Ishikawa (cell line): ENCODE measurements around the gene UBC.

ENCODE experiments used
- CEBPB ChIP-seq: IDR thresholded peaks from 2 replicates; pipeline ENCODE4 v1.6.1; 2012
- CREB1 ChIP-seq: IDR thresholded peaks from 2 replicates; pipeline ENCODE4 v1.6.1; 2012; ENCODE audit warnings: low read depth
- EGR1 ChIP-seq: IDR thresholded peaks from 2 replicates; pipeline ENCODE4 v1.6.1; 2012
- EP300 ChIP-seq: IDR thresholded peaks from 2 replicates; pipeline ENCODE4 v1.6.1; 2012; ENCODE audit warnings: borderline replicate concordance
- FOXM1 ChIP-seq: IDR thresholded peaks from 2 replicates; pipeline ENCODE4 v1.6.1; 2012; ENCODE audit warnings: low read depth, borderline replicate concordance
- MAX ChIP-seq: IDR thresholded peaks from 2 replicates; pipeline ENCODE4 v1.6.1; 2012
- NFIC ChIP-seq: IDR thresholded peaks from 2 replicates; pipeline ENCODE4 v1.6.1; 2012
- RAD21 ChIP-seq: IDR thresholded peaks from 2 replicates; pipeline ENCODE4 v1.6.1; 2012; ENCODE audit warnings: low read depth
- REST ChIP-seq: IDR thresholded peaks from 2 replicates; pipeline ENCODE4 v1.6.1; 2012; ENCODE audit warnings: low read depth, mild to moderate bottlenecking
- TAF1 ChIP-seq: IDR thresholded peaks from 2 replicates; pipeline ENCODE4 v1.6.1; 2012; ENCODE audit warnings: low read depth, mild to moderate bottlenecking
- TEAD4 ChIP-seq: IDR thresholded peaks from 2 replicates; pipeline ENCODE4 v1.6.1; 2012
- USF1 ChIP-seq: IDR thresholded peaks from 2 replicates; pipeline ENCODE4 v1.6.1; 2012
- YY1 ChIP-seq: IDR thresholded peaks from 2 replicates; pipeline ENCODE4 v1.6.1; 2012; ENCODE audit warnings: low read depth
- ZBTB7A ChIP-seq: IDR thresholded peaks from 2 replicates; pipeline ENCODE4 v1.6.1; 2012; ENCODE audit warnings: low read depth

GRCh38 chr12:124910561-124911478 lies 3.6 kb downstream of the UBC start:
- TF ChIP-seq CREB1 (no peak), CEBPB (no peak), YY1 (no peak), TAF1 (no peak), TEAD4 (no peak), REST (no peak), USF1 (no peak), EP300 (no peak), MAX (no peak), FOXM1 (no peak), NFIC (no peak), EGR1 (no peak), RAD21 (no peak), ZBTB7A (no peak)
